ENCODE results near the gene ATP8B4.
"Not testable (repeated sequence)": the region's sequence is repeated elsewhere in the genome, so short reads cannot be mapped to it uniquely, and the experiment has no call there.

ATP8B4 gene

GRCh38 chr15:50164458-50164857, 45.4 kb upstream of the ATP8B4 start:
- Histone ChIP-seq H2BK5ac (ENCODE audit: low read depth, low read length, poor library complexity) (no peak overlapping the region), H2BK12ac (ENCODE audit: low read length) (peak overlapping the region; percentile 27), H2BK120ac (ENCODE audit: insufficient read depth, low read length, poor library complexity) (peak overlapping the region; percentile 19), H3K9ac (ENCODE audit: low read length) (no peak overlapping the region), H3K23ac (ENCODE audit: low read length) (no peak overlapping the region), H3K27ac (ENCODE audit: low read depth, low read length) (no peak overlapping the region), H2AFZ (ENCODE audit: insufficient read depth, low read length, poor library complexity) (no peak overlapping the region), H3K14ac (ENCODE audit: low read length) (peak overlapping the region; percentile 11), H3K36me3 (ENCODE audit: control insufficient read depth in 1 of 2, insufficient read depth in 2 of 2, low read length in 2 of 2) (no peaks in the 10 kb centered on the region), H3K4me3 (ENCODE audit: low read depth, low read length) (no peak overlapping the region), H3K79me1 (ENCODE audit: low read length) (peaks cover 15% of the 10 kb centered on the region), H3K9me3 (ENCODE audit: insufficient read depth, low read depth, low read length) (peaks cover 3% of the 10 kb centered on the region), H3K27me3 (ENCODE audit: insufficient read depth, low read length) (no peaks in the 10 kb centered on the region), H3K4ac (ENCODE audit: low read depth, low read length) (no peak overlapping the region), H2AK5ac (ENCODE audit: low read length) (no peak overlapping the region), H3K4me2 (ENCODE audit: low read length) (no peak overlapping the region), H3K4me1 (ENCODE audit: control insufficient read depth in 1 of 2, insufficient read depth in 2 of 2, low read length in 2 of 2) (peaks cover 10 to 12% of the 10 kb centered on the region in 2 experiments), H3K18ac (ENCODE audit: low read length) (no peak overlapping the region), H4K12ac (ENCODE audit: low read depth, low read length) (no peak overlapping the region), H3K79me2 (ENCODE audit: control insufficient read depth, insufficient read depth, low read length, poor library complexity) (peaks cover 2% of the 10 kb centered on the region), H4K91ac (ENCODE audit: low read depth, low read length) (peak overlapping the region; percentile 15), H4K8ac (ENCODE audit: low read depth, low read length) (no peak overlapping the region)
- no peak for DNase-seq
- no CpG with 5 or more reads among the region's 1 CpG for WGBS (ENCODE audit: extremely low coverage, insufficient coverage, insufficient read length)

DNA sequence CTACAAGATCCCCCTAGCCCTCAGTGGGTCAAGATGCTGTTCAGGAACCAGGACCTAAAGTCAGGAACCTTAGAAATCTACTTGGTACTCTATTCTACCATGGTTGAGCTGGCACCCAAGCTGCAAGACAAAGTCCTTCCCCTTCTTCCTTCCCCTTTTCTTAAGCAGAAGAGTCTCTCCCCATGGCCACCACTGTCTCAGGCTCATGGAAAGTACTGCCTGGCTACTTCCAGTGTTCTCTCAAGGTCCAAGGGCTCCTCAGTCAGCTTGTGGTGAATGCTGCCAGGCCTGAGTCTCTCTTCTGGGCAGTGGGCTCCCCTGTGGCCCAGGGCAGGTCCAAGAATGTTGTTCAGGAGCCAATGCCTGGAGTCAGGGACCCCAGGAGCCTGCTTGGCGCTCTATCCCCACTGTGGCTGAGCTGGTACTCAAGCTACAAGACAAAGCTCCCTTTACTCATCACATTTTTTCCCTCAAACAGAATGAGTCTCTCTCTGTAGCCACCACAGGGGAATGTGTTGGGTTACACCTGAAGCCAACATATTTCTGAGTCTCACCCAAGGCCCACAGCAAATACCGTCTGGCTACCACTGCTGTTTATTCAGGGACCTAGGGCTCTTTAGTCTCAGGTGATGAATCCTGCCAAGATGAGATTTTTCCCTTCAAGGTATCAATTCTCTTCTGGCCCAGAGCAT, 44.8 kb upstream of the ATP8B4 start:
- H3K9me3 ChIP-seq (ENCODE audit: insufficient read depth, low read depth, low read length): peaks cover under 1% of the 10 kb centered on the region
- peaks cover 2% of the 10 kb centered on the region for H3K79me2 ChIP-seq (ENCODE audit: control insufficient read depth, insufficient read depth, low read length, poor library complexity)
- H3K27ac ChIP-seq (ENCODE audit: low read depth, low read length): peak overlapping the region; percentile 81
- peak overlapping the region; percentile 92 for H2BK5ac ChIP-seq (ENCODE audit: low read depth, low read length, poor library complexity)
- H2AFZ ChIP-seq (ENCODE audit: insufficient read depth, low read length, poor library complexity): peak overlapping the region; percentile 45
- H3K79me1 ChIP-seq (ENCODE audit: low read length): peaks cover 15% of the 10 kb centered on the region
- H3K27me3 ChIP-seq (ENCODE audit: insufficient read depth, low read length): no peaks in the 10 kb centered on the region
- peak overlapping the region; percentile 97 for H2BK12ac ChIP-seq (ENCODE audit: low read length)
- WGBS (ENCODE audit: extremely low coverage, insufficient coverage, insufficient read length): no CpG with 5 or more reads among the region's 2 CpGs
- H3K4me2 ChIP-seq (ENCODE audit: low read length): no peak overlapping the region
- H2BK120ac ChIP-seq (ENCODE audit: insufficient read depth, low read length, poor library complexity): peak overlapping the region; percentile 97
- H2AK5ac ChIP-seq (ENCODE audit: low read length): peak overlapping the region; percentile 96
- H4K91ac ChIP-seq (ENCODE audit: low read depth, low read length): peak overlapping the region; percentile 95
- no peak overlapping the region for H4K12ac ChIP-seq (ENCODE audit: low read depth, low read length)
- H3K4me1 ChIP-seq (ENCODE audit: control insufficient read depth in 1 of 2, insufficient read depth in 2 of 2, low read length in 2 of 2): peaks cover 10 to 12% of the 10 kb centered on the region in 2 experiments
- DNase-seq: no peak
- H3K4ac ChIP-seq (ENCODE audit: low read depth, low read length): peak overlapping the region; percentile 27
- H3K18ac ChIP-seq (ENCODE audit: low read length): peak overlapping the region; percentile 87
- H3K9ac ChIP-seq (ENCODE audit: low read length): no peak overlapping the region
- H3K14ac ChIP-seq (ENCODE audit: low read length): peak overlapping the region; percentile 72
- H3K23ac ChIP-seq (ENCODE audit: low read length): no peak overlapping the region
- peak overlapping the region; percentile 62 for H4K8ac ChIP-seq (ENCODE audit: low read depth, low read length)
- H3K36me3 ChIP-seq (ENCODE audit: control insufficient read depth in 1 of 2, insufficient read depth in 2 of 2, low read length in 2 of 2): no peaks in the 10 kb centered on the region
- no peak overlapping the region for H3K4me3 ChIP-seq (ENCODE audit: low read depth, low read length)

- H3K4ac ChIP-seq (ENCODE audit: low read depth, low read length): peak overlapping the region; percentile 27
- H3K14ac ChIP-seq (ENCODE audit: low read length): peak overlapping the region; percentile 72
- peak overlapping the region; percentile 92 for H2BK5ac ChIP-seq (ENCODE audit: low read depth, low read length, poor library complexity)
- peaks cover 2% of the 10 kb centered on the region for H3K79me2 ChIP-seq (ENCODE audit: control insufficient read depth, insufficient read depth, low read length, poor library complexity)
- H4K8ac ChIP-seq (ENCODE audit: low read depth, low read length): peak overlapping the region; percentile 62
- H4K12ac ChIP-seq (ENCODE audit: low read depth, low read length): no peak overlapping the region
- no peak overlapping the region for H3K23ac ChIP-seq (ENCODE audit: low read length)
- H3K4me1 ChIP-seq (ENCODE audit: control insufficient read depth in 1 of 2, insufficient read depth in 2 of 2, low read length in 2 of 2): peaks cover 10% of the 10 kb centered on the region in 2 experiments
- H3K27ac ChIP-seq (ENCODE audit: low read depth, low read length): peak overlapping the region; percentile 81
- no peaks in the 10 kb centered on the region for H3K27me3 ChIP-seq (ENCODE audit: insufficient read depth, low read length)
- peak overlapping the region; percentile 95 for H4K91ac ChIP-seq (ENCODE audit: low read depth, low read length)
- peaks cover 15% of the 10 kb centered on the region for H3K79me1 ChIP-seq (ENCODE audit: low read length)
- H3K18ac ChIP-seq (ENCODE audit: low read length): peak overlapping the region; percentile 87
- peak; percentile 61 to 97 for DNase-seq
- no peak overlapping the region for H3K9ac ChIP-seq (ENCODE audit: low read length)
- peak overlapping the region; percentile 97 for H2BK12ac ChIP-seq (ENCODE audit: low read length)
- H3K4me3 ChIP-seq (ENCODE audit: low read depth, low read length): no peak overlapping the region
- no peaks in the 10 kb centered on the region for H3K9me3 ChIP-seq (ENCODE audit: insufficient read depth, low read depth, low read length)
- no peaks in the 10 kb centered on the region for H3K36me3 ChIP-seq (ENCODE audit: control insufficient read depth in 1 of 2, insufficient read depth in 2 of 2, low read length in 2 of 2)
- H3K4me2 ChIP-seq (ENCODE audit: low read length): no peak overlapping the region
- H2AFZ ChIP-seq (ENCODE audit: insufficient read depth, low read length, poor library complexity): peak overlapping the region; percentile 45
- WGBS (ENCODE audit: extremely low coverage, insufficient coverage, insufficient read length): no CpG with 5 or more reads among the region's 2 CpGs
- peak overlapping the region; percentile 96 for H2AK5ac ChIP-seq (ENCODE audit: low read length)
- H2BK120ac ChIP-seq (ENCODE audit: insufficient read depth, low read length, poor library complexity): peak overlapping the region; percentile 97
Observed at GRCh38 chr15:50162969-50163718, 44.1 kb upstream of the ATP8B4 start.

DNA sequence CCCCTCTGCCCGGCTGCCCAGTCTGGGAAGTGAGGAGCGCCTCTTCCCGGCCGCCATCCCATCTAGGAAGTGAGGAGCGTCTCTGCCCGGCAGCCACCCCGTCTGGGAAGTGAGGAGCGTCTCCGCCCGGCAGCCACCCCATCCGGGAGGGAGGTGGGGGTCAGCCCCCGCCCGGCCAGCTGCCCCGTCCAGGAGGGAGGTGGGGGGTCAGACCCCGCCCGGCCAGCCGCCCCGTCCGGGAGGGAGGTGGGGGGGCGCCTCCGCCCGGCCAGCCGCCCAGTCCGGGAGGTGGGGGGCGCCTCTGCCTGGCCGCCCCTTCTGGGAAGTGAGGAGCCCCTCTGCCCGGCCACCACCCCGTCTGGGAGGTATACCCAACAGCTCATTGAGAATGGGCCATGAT, 39.2 kb upstream of the ATP8B4 start:
- H3K79me1 ChIP-seq (ENCODE audit: low read length); H2BK12ac ChIP-seq (ENCODE audit: low read length); H3K14ac ChIP-seq (ENCODE audit: low read length); H2AK5ac ChIP-seq (ENCODE audit: low read length); H2BK5ac ChIP-seq (ENCODE audit: low read depth, low read length, poor library complexity); H3K4me1 ChIP-seq (ENCODE audit: control insufficient read depth in 1 of 2, insufficient read depth in 2 of 2, low read length in 2 of 2); H3K4me3 ChIP-seq (ENCODE audit: low read depth, low read length); DNase-seq; H3K79me2 ChIP-seq (ENCODE audit: control insufficient read depth, insufficient read depth, low read length, poor library complexity); H2AFZ ChIP-seq (ENCODE audit: insufficient read depth, low read length, poor library complexity); H3K18ac ChIP-seq (ENCODE audit: low read length); H3K4me2 ChIP-seq (ENCODE audit: low read length); H3K36me3 ChIP-seq (ENCODE audit: control insufficient read depth in 1 of 2, insufficient read depth in 2 of 2, low read length in 2 of 2); H3K27ac ChIP-seq (ENCODE audit: low read depth, low read length); H3K23ac ChIP-seq (ENCODE audit: low read length); H4K12ac ChIP-seq (ENCODE audit: low read depth, low read length); H4K8ac ChIP-seq (ENCODE audit: low read depth, low read length); H4K91ac ChIP-seq (ENCODE audit: low read depth, low read length); H3K9me3 ChIP-seq (ENCODE audit: insufficient read depth, low read depth, low read length); H3K27me3 ChIP-seq (ENCODE audit: insufficient read depth, low read length); H3K9ac ChIP-seq (ENCODE audit: low read length); H3K4ac ChIP-seq (ENCODE audit: low read depth, low read length); H2BK120ac ChIP-seq (ENCODE audit: insufficient read depth, low read length, poor library complexity): not testable (repeated sequence)
- WGBS (ENCODE audit: extremely low coverage, insufficient coverage, insufficient read length): no CpG with 5 or more reads among the region's 28 CpGs
